Measurements from ENCODE around the gene INTS15.
A peak's percentile ranks its signal among the peaks of the same experiment; 100 is the strongest.

Gene INTS15

DNA sequence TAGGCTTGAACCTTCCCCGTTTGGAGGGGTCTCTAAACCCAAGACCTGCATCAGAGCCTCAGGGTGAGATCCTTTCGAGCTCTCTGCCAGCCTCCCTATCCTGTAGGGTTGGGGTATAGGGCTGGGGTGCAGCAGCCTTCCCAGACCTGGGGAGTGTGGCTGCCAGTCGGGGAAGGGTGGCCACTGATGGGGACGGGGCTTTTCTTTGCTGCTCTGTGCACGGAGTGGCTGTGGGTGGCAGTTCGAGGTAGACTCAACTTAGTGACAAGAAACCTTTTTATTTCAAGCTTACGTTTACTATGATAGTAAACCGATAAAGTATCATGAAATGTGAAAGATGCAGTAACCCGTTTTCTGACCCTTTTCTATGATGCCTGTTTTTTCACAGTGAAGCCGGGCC lies 60.3 kb downstream of the INTS15 start:
- Histone ChIP-seq H3K23ac (ENCODE audit: low read depth, low read length, poor library complexity) (no peak overlapping the region), H3K27ac (replicated peaks; ENCODE audit: low read length) (no peak overlapping the region), H3K4ac (ENCODE audit: low read length) (no peak overlapping the region), H3K4me1 (ENCODE audit: control insufficient read depth in 2 of 2, insufficient read depth in 1 of 2, low read depth in 1 of 2, low read length in 2 of 2) (no peaks in the 10 kb centered on the region), H3K4me2 (ENCODE audit: insufficient read depth, low read length, poor library complexity, severe bottlenecking) (no peak overlapping the region), H3K4me3 (ENCODE audit: low read length in 2 of 2) (no peak overlapping the region), H3K18ac (ENCODE audit: low read length) (no peak overlapping the region), H2BK12ac (ENCODE audit: low read length) (no peak overlapping the region), H3K9me3 (replicated peaks in 1 of 2; ENCODE audit: control insufficient read depth in 2 of 2, insufficient read depth in 1 of 2, low read depth in 1 of 2, low read length in 2 of 2) (peaks cover 25 to 32% of the 10 kb centered on the region in 2 donors), H2BK15ac (ENCODE audit: low read length) (no peak overlapping the region), H3K27me3 (ENCODE audit: control insufficient read depth in 3 of 3, insufficient read depth in 3 of 3, low read depth in 1 of 3, low read length in 3 of 3) (no peaks in the 10 kb centered on the region), H2BK5ac (ENCODE audit: low read length) (no peak overlapping the region), H4K91ac (ENCODE audit: low read depth, low read length, poor library complexity) (no peak overlapping the region), H3K79me1 (ENCODE audit: low read depth, low read length) (peaks cover 21% of the 10 kb centered on the region), H4K8ac (ENCODE audit: low read depth, low read length) (no peak overlapping the region), H2AFZ (ENCODE audit: low read length) (no peak overlapping the region), H3K14ac (ENCODE audit: low read length) (no peak overlapping the region), H3K9ac (ENCODE audit: low read depth, low read length, poor library complexity) (no peak overlapping the region), H3K36me3 (replicated peaks in 1 of 2; ENCODE audit: control insufficient read depth in 2 of 2, insufficient read depth in 2 of 2, low read length in 2 of 2) (peaks cover 53 to 80% of the 10 kb centered on the region in 2 donors), H2AK5ac (ENCODE audit: low read depth, low read length) (no peak overlapping the region), H2BK120ac (ENCODE audit: low read depth, low read length) (no peak overlapping the region)
- no peak for DNase-seq (ENCODE audit: low spot score)
- no CpG with 5 or more reads among the region's 10 CpGs for WGBS, 2 donors (ENCODE audit: extremely low coverage in 2 of 2, insufficient read length in 2 of 2, insufficient replicate concordance in 1 of 2)

DNA sequence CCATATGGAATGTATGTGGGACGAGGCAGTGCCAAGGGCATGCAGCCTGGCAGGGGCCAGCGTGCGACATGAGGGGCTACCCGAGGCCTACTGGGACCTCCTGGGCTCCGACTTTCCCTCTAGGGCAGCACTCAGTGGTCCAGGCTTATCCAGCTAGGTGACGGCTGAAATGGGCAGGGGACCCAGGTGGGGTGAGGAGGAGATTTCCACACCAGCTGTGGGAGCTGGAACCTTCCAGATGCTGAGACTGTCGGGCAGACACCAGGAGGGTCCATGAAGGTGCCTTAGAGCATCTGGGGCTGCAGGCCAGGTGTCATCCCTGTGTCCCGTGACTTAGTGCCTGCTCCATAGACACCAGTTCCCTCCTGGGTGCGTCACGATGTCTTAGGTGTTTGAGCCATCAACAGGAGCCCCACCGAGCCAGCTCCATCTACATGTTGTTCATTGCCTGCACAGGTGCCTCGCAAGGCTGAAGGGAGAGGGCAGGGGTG lies 60.7 kb downstream of the INTS15 start:
- WGBS, 2 donors (ENCODE audit: extremely low coverage in 2 of 2, insufficient read length in 2 of 2, insufficient replicate concordance in 1 of 2), result no CpG with 5 or more reads among the region's 12 CpGs
- no peak overlapping the region for H3K18ac ChIP-seq (ENCODE audit: low read length)
- H3K4me1 ChIP-seq (ENCODE audit: control insufficient read depth in 2 of 2, insufficient read depth in 1 of 2, low read depth in 1 of 2, low read length in 2 of 2), result no peaks in the 10 kb centered on the region
- H4K91ac ChIP-seq (ENCODE audit: low read depth, low read length, poor library complexity), result no peak overlapping the region
- no peak overlapping the region for H3K4me3 ChIP-seq (ENCODE audit: low read length in 2 of 2)
- H2AK5ac ChIP-seq (ENCODE audit: low read depth, low read length), result no peak overlapping the region
- H3K14ac ChIP-seq (ENCODE audit: low read length), result no peak overlapping the region
- no peak overlapping the region for H4K8ac ChIP-seq (ENCODE audit: low read depth, low read length)
- H3K9me3 ChIP-seq (replicated peaks in 1 of 2; ENCODE audit: control insufficient read depth in 2 of 2, insufficient read depth in 1 of 2, low read depth in 1 of 2, low read length in 2 of 2), result peaks cover 25 to 32% of the 10 kb centered on the region in 2 donors
- H3K4me2 ChIP-seq (ENCODE audit: insufficient read depth, low read length, poor library complexity, severe bottlenecking), result no peak overlapping the region
- no peak overlapping the region for H3K4ac ChIP-seq (ENCODE audit: low read length)
- H3K9ac ChIP-seq (ENCODE audit: low read depth, low read length, poor library complexity), result no peak overlapping the region
- peaks cover 21% of the 10 kb centered on the region for H3K79me1 ChIP-seq (ENCODE audit: low read depth, low read length)
- no peak overlapping the region for H3K27ac ChIP-seq (replicated peaks; ENCODE audit: low read length)
- peaks cover 54 to 83% of the 10 kb centered on the region in 2 donors for H3K36me3 ChIP-seq (replicated peaks in 1 of 2; ENCODE audit: control insufficient read depth in 2 of 2, insufficient read depth in 2 of 2, low read length in 2 of 2)
- no peaks in the 10 kb centered on the region for H3K27me3 ChIP-seq (ENCODE audit: control insufficient read depth in 3 of 3, insufficient read depth in 3 of 3, low read depth in 1 of 3, low read length in 3 of 3)
- H2BK15ac ChIP-seq (ENCODE audit: low read length), result no peak overlapping the region
- no peak for DNase-seq (ENCODE audit: low spot score)
- no peak overlapping the region for H2BK5ac ChIP-seq (ENCODE audit: low read length)
- H2AFZ ChIP-seq (ENCODE audit: low read length), result no peak overlapping the region
- peak overlapping the region; percentile 22 for H3K23ac ChIP-seq (ENCODE audit: low read depth, low read length, poor library complexity)
- no peak overlapping the region for H2BK12ac ChIP-seq (ENCODE audit: low read length)
- H2BK120ac ChIP-seq (ENCODE audit: low read depth, low read length), result no peak overlapping the region

DNA sequence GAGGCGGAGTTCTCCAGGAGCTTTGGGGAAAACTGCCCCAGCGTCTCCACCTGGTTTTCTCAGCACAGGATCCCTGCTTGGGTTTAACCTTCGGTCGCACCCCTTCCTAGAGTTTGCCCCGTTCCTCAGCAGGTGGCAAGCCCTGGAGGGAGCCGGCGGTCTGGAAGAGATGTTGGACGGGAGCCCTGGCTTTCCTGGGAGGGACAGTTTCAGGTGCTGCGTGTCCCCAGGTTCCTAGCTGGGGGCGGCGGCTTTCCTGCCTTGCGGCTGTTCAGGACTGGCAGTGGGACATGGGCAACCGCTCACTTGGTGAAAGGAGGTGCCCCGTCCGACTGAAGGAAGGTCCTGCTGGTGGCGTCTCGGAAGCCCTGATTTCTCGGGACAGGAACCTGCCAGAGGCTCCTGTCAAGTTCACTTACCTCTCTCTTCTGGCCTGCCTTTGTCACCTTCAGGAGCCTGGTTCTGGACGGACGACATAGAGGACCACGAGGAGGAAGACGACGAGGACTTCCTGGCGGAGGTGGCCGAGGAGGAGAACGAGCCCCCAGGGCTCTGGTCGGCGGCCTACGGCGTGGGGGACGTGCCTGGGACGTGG lies 62.1 kb downstream of the INTS15 start:
- DNase-seq (ENCODE audit: low spot score), result no peak
- Histone ChIP-seq H3K4me3 (ENCODE audit: low read length in 2 of 2) (no peak overlapping the region), H3K27me3 (ENCODE audit: control insufficient read depth in 3 of 3, insufficient read depth in 3 of 3, low read depth in 1 of 3, low read length in 3 of 3) (no peaks in the 10 kb centered on the region), H3K23ac (ENCODE audit: low read depth, low read length, poor library complexity) (no peak overlapping the region), H3K9me3 (replicated peaks in 1 of 2; ENCODE audit: control insufficient read depth in 2 of 2, insufficient read depth in 1 of 2, low read depth in 1 of 2, low read length in 2 of 2) (peaks cover 26 to 36% of the 10 kb centered on the region in 2 donors), H2BK120ac (ENCODE audit: low read depth, low read length) (no peak overlapping the region), H2AK5ac (ENCODE audit: low read depth, low read length) (no peak overlapping the region), H4K91ac (ENCODE audit: low read depth, low read length, poor library complexity) (no peak overlapping the region), H2BK12ac (ENCODE audit: low read length) (no peak overlapping the region), H3K14ac (ENCODE audit: low read length) (no peak overlapping the region), H3K18ac (ENCODE audit: low read length) (no peak overlapping the region), H2BK15ac (ENCODE audit: low read length) (no peak overlapping the region), H3K4ac (ENCODE audit: low read length) (no peak overlapping the region), H4K8ac (ENCODE audit: low read depth, low read length) (no peak overlapping the region), H3K4me2 (ENCODE audit: insufficient read depth, low read length, poor library complexity, severe bottlenecking) (no peak overlapping the region), H2BK5ac (ENCODE audit: low read length) (peak overlapping the region; percentile 71), H3K9ac (ENCODE audit: low read depth, low read length, poor library complexity) (no peak overlapping the region), H3K4me1 (ENCODE audit: control insufficient read depth in 2 of 2, insufficient read depth in 1 of 2, low read depth in 1 of 2, low read length in 2 of 2) (no peaks in the 10 kb centered on the region), H3K36me3 (replicated peaks in 1 of 2; ENCODE audit: control insufficient read depth in 2 of 2, insufficient read depth in 2 of 2, low read length in 2 of 2) (peaks cover 48 to 75% of the 10 kb centered on the region in 2 donors), H3K79me1 (ENCODE audit: low read depth, low read length) (peaks cover 16% of the 10 kb centered on the region), H3K27ac (replicated peaks; ENCODE audit: low read length) (no peak overlapping the region), H2AFZ (ENCODE audit: low read length) (no peak overlapping the region)
- WGBS, 2 donors (ENCODE audit: extremely low coverage in 2 of 2, insufficient read length in 2 of 2, insufficient replicate concordance in 1 of 2), result no CpG with 5 or more reads among the region's 32 CpGs

DNA sequence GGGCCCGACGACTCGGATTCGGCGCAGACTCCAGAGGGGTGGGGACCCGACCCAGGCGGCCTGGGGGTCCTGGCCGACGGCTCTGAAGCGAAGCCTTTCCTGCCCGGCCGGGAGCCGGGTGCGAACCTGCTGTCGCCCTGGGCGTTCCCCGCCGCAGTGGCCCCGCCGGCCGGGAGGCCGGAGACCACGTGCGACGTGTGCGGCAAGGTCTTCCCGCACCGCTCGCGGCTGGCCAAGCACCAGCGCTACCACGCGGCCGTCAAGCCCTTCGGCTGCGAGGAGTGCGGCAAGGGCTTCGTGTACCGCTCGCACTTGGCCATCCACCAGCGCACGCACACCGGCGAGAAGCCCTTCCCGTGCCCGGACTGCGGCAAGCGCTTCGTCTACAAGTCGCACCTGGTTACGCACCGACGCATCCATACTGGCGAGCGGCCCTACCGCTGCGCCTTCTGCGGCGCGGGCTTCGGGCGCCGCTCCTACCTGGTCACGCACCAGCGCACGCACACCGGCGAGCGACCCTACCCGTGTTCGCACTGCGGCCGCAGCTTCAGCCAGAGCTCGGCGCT lies 62.7 kb downstream of the INTS15 start:
- Histone ChIP-seq H3K9me3 (replicated peaks in 1 of 2; ENCODE audit: control insufficient read depth in 2 of 2, insufficient read depth in 1 of 2, low read depth in 1 of 2, low read length in 2 of 2) (peaks cover 26 to 36% of the 10 kb centered on the region in 2 donors), H2AK5ac (ENCODE audit: low read depth, low read length) (no peak overlapping the region)

More for the DNA sequence above, 62.7 kb downstream of the INTS15 start:
- no peak overlapping the region for H3K14ac ChIP-seq (ENCODE audit: low read length)
- peaks cover 43 to 69% of the 10 kb centered on the region in 2 donors for H3K36me3 ChIP-seq (replicated peaks in 1 of 2; ENCODE audit: control insufficient read depth in 2 of 2, insufficient read depth in 2 of 2, low read length in 2 of 2)
- H3K9ac ChIP-seq (ENCODE audit: low read depth, low read length, poor library complexity), result no peak overlapping the region
- DNase-seq (ENCODE audit: low spot score), result no peak
- H3K4me2 ChIP-seq (ENCODE audit: insufficient read depth, low read length, poor library complexity, severe bottlenecking), result peak overlapping the region; percentile 11
- no peak overlapping the region for H2BK12ac ChIP-seq (ENCODE audit: low read length)
- no peak overlapping the region for H3K27ac ChIP-seq (replicated peaks; ENCODE audit: low read length)
- H3K23ac ChIP-seq (ENCODE audit: low read depth, low read length, poor library complexity), result no peak overlapping the region
- H3K4ac ChIP-seq (ENCODE audit: low read length), result no peak overlapping the region
- H2AFZ ChIP-seq (ENCODE audit: low read length), result no peak overlapping the region
- no peak overlapping the region for H2BK5ac ChIP-seq (ENCODE audit: low read length)
- WGBS, 2 donors (ENCODE audit: extremely low coverage in 2 of 2, insufficient read length in 2 of 2, insufficient replicate concordance in 1 of 2), result no CpG with 5 or more reads among the region's 75 CpGs
- no peak overlapping the region for H2BK120ac ChIP-seq (ENCODE audit: low read depth, low read length)
- H3K18ac ChIP-seq (ENCODE audit: low read length), result no peak overlapping the region
- no peaks in the 10 kb centered on the region for H3K4me1 ChIP-seq (ENCODE audit: control insufficient read depth in 2 of 2, insufficient read depth in 1 of 2, low read depth in 1 of 2, low read length in 2 of 2)
- H4K91ac ChIP-seq (ENCODE audit: low read depth, low read length, poor library complexity), result no peak overlapping the region
- H3K4me3 ChIP-seq (ENCODE audit: low read length in 2 of 2), result no peak overlapping the region
- no peak overlapping the region for H4K8ac ChIP-seq (ENCODE audit: low read depth, low read length)
- H2BK15ac ChIP-seq (ENCODE audit: low read length), result no peak overlapping the region
- H3K27me3 ChIP-seq (ENCODE audit: control insufficient read depth in 3 of 3, insufficient read depth in 3 of 3, low read depth in 1 of 3, low read length in 3 of 3), result no peaks in the 10 kb centered on the region
- H3K79me1 ChIP-seq (ENCODE audit: low read depth, low read length), result peaks cover 14% of the 10 kb centered on the region
